ENCODE measurements around the gene SREBF2. TPM values are rescaled to one million over a fixed set of nuclear protein-coding genes. Genes with fewer than 3 reads are reported as not detected.
A peak's percentile ranks its signal among the peaks of the same experiment; 100 is the strongest.

SREBF2 gene
- total and polyA plus RNA-seq, 10 of the 15 experiments (the other 5 are each of a cell fraction or from before 2014, with no cell fraction given) = 2.4 to 177 (median 78.8) TPM

- no peak; the same call in 1 of the 2 replicates for TF ChIP-seq MTA2 (IDR thresholded peaks at IDR 0.05; ENCODE audit: low read depth)
- no peak for TF ChIP-seq PAX5 (IDR thresholded peaks at IDR 0.05; ENCODE audit: borderline replicate concordance, low read depth, low read length)
- TF ChIP-seq TCF12 (IDR thresholded peaks at IDR 0.05; ENCODE audit: low read depth, low read length) = no peak
- TF ChIP-seq, protein P1, sequence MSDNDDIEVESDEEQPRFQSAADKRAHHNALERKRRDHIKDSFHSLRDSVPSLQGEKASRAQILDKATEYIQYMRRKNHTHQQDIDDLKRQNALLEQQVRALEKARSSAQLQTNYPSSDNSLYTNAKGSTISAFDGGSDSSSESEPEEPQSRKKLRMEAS (IDR thresholded peaks at IDR 0.05; ENCODE audit: low read depth, low read length) = no peak
- TF ChIP-seq, protein P2, sequence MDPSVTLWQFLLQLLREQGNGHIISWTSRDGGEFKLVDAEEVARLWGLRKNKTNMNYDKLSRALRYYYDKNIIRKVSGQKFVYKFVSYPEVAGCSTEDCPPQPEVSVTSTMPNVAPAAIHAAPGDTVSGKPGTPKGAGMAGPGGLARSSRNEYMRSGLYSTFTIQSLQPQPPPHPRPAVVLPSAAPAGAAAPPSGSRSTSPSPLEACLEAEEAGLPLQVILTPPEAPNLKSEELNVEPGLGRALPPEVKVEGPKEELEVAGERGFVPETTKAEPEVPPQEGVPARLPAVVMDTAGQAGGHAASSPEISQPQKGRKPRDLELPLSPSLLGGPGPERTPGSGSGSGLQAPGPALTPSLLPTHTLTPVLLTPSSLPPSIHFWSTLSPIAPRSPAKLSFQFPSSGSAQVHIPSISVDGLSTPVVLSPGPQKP (IDR thresholded peaks at IDR 0.05; ENCODE audit: low read depth, low read length) = no peak
- TF ChIP-seq NRF1 (conservative IDR thresholded peaks at IDR 0.05; ENCODE audit: low read depth, low read length) = no peak
- TF ChIP-seq, protein P3, sequence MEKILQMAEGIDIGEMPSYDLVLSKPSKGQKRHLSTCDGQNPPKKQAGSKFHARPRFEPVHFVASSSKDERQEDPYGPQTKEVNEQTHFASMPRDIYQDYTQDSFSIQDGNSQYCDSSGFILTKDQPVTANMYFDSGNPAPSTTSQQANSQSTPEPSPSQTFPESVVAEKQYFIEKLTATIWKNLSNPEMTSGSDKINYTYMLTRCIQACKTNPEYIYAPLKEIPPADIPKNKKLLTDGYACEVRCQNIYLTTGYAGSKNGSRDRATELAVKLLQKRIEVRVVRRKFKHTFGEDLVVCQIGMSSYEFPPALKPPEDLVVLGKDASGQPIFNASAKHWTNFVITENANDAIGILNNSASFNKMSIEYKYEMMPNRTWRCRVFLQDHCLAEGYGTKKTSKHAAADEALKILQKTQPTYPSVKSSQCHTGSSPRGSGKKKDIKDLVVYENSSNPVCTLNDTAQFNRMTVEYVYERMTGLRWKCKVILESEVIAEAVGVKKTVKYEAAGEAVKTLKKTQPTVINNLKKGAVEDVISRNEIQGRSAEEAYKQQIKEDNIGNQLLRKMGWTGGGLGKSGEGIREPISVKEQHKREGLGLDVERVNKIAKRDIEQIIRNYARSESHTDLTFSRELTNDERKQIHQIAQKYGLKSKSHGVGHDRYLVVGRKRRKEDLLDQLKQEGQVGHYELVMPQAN (conservative IDR thresholded peaks at IDR 0.05) = no peak
- TF ChIP-seq CBX5 (IDR thresholded peaks at IDR 0.05; ENCODE audit: low read depth) = no peak
- peak; percentile 50 for TF ChIP-seq RAD21 (IDR thresholded peaks at IDR 0.05; ENCODE audit: insufficient read depth, low read depth, low read length)
- no peak for TF ChIP-seq LARP7 (IDR thresholded peaks at IDR 0.05)
- TF ChIP-seq JUNB (IDR thresholded peaks at IDR 0.05) = no peak
- no peak for TF ChIP-seq CEBPB (IDR thresholded peaks at IDR 0.05; ENCODE audit: borderline replicate concordance in 1 of 2, low read depth in 2 of 2, low read length in 2 of 2)
- 0 out of 2 replicates have a peak, but pooled peaks have one; percentile 22 for TF ChIP-seq BACH1 (IDR thresholded peaks at IDR 0.05; ENCODE audit: borderline replicate concordance)
- TF ChIP-seq, protein P4, sequence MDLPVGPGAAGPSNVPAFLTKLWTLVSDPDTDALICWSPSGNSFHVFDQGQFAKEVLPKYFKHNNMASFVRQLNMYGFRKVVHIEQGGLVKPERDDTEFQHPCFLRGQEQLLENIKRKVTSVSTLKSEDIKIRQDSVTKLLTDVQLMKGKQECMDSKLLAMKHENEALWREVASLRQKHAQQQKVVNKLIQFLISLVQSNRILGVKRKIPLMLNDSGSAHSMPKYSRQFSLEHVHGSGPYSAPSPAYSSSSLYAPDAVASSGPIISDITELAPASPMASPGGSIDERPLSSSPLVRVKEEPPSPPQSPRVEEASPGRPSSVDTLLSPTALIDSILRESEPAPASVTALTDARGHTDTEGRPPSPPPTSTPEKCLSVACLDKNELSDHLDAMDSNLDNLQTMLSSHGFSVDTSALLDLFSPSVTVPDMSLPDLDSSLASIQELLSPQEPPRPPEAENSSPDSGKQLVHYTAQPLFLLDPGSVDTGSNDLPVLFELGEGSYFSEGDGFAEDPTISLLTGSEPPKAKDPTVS (IDR thresholded peaks at IDR 0.05; ENCODE audit: low read depth, low read length) = no peak
- peak; percentile 54; the same call in 1 of the 2 replicates for TF ChIP-seq POLR2A (IDR thresholded peaks at IDR 0.05; ENCODE audit: low read depth, low read length)
- TF ChIP-seq, protein P5, sequence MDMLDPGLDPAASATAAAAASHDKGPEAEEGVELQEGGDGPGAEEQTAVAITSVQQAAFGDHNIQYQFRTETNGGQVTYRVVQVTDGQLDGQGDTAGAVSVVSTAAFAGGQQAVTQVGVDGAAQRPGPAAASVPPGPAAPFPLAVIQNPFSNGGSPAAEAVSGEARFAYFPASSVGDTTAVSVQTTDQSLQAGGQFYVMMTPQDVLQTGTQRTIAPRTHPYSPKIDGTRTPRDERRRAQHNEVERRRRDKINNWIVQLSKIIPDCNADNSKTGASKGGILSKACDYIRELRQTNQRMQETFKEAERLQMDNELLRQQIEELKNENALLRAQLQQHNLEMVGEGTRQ (IDR thresholded peaks at IDR 0.05; ENCODE audit: borderline replicate concordance, low read depth, low read length) = no peak
- no peak for TF ChIP-seq BCL3 (IDR thresholded peaks at IDR 0.05; ENCODE audit: borderline replicate concordance, insufficient read depth, low read depth, low read length, poor library complexity, severe bottlenecking)
- 0 out of 2 replicates have a peak, but pooled peaks have one; percentile 33 for TF ChIP-seq NBN (IDR thresholded peaks at IDR 0.05)
- no peak; the same call in 1 of the 2 replicates for TF ChIP-seq GATAD2B (conservative IDR thresholded peaks at IDR 0.05; ENCODE audit: low read depth)
- no peak for TF ChIP-seq NFIC (IDR thresholded peaks at IDR 0.05; ENCODE audit: low read depth, low read length)
- no peak for TF ChIP-seq CBFB (IDR thresholded peaks at IDR 0.05; ENCODE audit: low read depth)
- TF ChIP-seq IRF3 (IDR thresholded peaks at IDR 0.05) = no peak
- no peak for TF ChIP-seq SREBF2 (IDR thresholded peaks at IDR 0.05; ENCODE audit: low read length)
Observed at GRCh38 chr22:41925783-41926460, 93.0 kb downstream of the SREBF2 start (continued).
